ENCODE data around the gene TXNRD1.

The TXNRD1 gene

DNA sequence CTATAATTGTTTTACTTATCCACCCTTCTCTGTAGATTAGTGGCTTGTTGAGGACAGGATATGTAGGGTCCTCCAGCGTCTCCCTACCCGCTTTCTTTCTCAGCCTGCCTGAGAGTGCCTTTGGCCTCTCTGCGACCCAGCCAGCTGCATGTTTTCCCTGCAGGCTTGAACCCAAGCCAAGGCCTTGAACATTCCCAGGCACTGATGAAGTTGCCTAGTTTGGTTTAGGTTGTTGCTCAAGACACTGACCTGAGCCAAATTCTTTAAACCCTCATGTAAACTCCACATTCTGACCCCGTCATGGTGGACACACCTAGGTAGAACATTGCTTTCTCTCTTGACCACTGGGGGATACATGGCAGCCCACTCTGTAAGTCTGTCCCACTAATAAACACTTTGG, 33.4 kb upstream of the TXNRD1 start:
- TF ChIP-seq, protein P1, sequence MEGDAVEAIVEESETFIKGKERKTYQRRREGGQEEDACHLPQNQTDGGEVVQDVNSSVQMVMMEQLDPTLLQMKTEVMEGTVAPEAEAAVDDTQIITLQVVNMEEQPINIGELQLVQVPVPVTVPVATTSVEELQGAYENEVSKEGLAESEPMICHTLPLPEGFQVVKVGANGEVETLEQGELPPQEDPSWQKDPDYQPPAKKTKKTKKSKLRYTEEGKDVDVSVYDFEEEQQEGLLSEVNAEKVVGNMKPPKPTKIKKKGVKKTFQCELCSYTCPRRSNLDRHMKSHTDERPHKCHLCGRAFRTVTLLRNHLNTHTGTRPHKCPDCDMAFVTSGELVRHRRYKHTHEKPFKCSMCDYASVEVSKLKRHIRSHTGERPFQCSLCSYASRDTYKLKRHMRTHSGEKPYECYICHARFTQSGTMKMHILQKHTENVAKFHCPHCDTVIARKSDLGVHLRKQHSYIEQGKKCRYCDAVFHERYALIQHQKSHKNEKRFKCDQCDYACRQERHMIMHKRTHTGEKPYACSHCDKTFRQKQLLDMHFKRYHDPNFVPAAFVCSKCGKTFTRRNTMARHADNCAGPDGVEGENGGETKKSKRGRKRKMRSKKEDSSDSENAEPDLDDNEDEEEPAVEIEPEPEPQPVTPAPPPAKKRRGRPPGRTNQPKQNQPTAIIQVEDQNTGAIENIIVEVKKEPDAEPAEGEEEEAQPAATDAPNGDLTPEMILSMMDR (IDR thresholded peaks at IDR 0.05; ENCODE audit: low read depth, low read length, missing control alignments): no peak
- no peak for DNase-seq (ENCODE audit: low read depth)
- no peak overlapping the region for H3K4me3 ChIP-seq (ENCODE audit: low read depth, low read length)

DNA sequence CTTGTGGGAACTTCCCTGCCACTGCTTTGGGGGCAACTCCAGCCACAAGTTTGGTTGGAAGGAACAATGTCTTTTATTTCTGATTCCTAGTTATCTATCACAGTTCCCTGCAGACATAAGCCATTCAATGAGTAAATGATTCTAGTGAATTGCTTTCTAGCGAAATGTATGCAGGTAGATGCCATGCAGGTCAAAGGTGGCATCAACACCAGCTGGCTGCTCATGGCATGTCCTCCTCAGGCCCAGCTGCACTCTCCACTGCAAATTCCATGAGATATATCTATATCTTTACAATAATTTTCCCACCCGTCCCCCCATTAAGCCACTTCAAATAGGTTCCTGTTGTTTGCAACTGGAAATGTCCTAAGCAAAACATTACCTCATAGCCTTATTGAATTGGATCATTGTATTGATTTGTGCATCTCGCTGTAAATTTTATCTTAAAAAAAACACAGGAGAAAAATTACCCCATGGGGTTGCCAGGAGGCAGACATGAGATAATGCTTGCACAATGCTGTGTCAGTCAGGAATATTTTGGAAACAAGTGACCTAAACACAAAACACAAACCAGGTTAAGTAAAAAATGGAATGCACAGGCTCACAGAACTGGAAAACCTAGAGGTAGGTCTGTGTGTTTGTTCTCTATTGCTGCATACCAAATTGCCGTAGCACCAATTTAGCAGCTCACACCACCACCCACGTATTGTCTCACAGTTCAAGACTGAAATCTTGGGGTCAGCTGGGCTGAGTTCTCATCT, 32.8 kb upstream of the TXNRD1 start:
- TF ChIP-seq, protein P1 (IDR thresholded peaks at IDR 0.05; ENCODE audit: low read depth, low read length, missing control alignments): no peak
- H3K4me3 ChIP-seq (ENCODE audit: low read depth, low read length): no peak overlapping the region
- no peak for DNase-seq (ENCODE audit: low read depth)

DNA sequence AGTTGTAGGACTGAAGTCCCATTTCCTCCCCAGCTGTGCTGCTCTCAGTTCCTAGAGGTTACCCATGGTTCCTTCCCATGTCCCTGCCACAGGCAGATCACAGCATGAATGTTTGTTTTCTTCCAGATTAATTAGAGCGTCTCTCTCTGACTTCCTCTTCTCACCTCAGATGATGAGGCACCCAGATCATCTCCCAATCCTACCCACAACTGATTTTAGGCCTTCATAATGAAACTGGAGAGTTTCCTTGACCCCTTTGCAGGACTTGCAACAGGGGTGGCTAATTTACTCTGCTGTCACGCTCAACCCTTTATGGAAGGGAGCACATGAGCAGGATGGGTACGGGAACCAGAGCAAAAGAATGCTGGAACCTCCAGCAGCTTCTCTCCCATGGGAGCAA, 32.1 kb upstream of the TXNRD1 start:
- H3K4me3 ChIP-seq (ENCODE audit: low read depth, low read length): no peak overlapping the region
- DNase-seq (ENCODE audit: low read depth): no peak
- TF ChIP-seq, protein P1 (IDR thresholded peaks at IDR 0.05; ENCODE audit: low read depth, low read length, missing control alignments): no peak

DNA sequence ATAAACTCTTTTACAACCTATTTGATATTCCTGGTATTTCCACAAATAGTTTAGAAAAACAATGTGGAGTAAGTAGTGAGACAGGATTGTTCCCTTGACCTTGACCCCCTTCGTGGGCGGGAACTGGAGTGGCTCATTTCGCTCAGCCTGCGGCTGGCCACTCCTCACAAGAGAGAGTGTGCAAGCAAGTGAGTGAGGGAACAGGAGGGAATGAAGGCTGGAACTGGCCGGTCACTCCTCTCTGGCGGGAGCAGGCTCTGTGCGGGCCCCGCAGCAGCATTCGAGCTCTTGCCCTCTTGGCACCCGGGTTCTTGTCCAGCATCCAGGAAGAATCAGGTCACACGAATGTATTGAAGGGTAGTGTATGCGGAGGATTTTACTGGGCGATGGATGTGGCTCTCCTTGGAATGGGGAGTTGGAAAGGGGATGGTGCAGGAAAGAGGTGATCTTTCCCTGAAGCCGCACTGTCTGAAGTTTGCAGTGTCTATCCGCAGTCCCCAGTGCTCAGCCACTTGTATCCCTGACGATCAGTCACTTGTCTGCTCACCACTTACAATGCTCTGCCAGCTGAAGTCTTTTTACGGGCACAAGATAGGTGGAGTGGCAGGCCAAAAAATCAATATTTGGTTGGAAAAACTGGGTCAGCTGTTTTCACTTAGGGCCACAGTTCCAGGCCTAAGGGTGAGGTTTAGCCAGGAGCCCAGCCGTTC, 28.0 kb upstream of the TXNRD1 start:
- H3K4me3 ChIP-seq (ENCODE audit: low read depth, low read length): no peak overlapping the region
- DNase-seq (ENCODE audit: low read depth): no peak
- TF ChIP-seq, protein P1 (IDR thresholded peaks at IDR 0.05; ENCODE audit: low read depth, low read length, missing control alignments): no peak

DNA sequence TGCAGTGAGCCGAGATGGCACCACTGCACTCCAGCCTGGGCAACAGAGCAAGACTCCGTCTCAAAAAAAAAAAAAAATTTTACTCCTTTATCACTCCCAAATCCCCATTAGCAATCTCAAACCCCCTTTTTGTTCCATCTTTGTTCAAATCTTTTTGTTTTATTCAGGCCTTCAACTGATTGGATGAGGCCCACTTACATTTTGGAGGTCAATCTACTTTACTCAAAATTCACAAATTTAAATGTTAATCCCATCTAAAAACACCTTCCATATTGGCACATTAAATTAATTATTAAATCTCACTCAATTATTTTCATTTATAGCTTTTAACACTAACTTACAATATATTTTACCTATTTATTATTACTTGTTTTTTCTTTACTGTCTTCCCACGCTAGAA, 27.0 kb upstream of the TXNRD1 start:
- TF ChIP-seq, protein P1 (IDR thresholded peaks at IDR 0.05; ENCODE audit: low read depth, low read length, missing control alignments): no peak
- DNase-seq (ENCODE audit: low read depth): no peak
- H3K4me3 ChIP-seq (ENCODE audit: low read depth, low read length): no peak overlapping the region

DNA sequence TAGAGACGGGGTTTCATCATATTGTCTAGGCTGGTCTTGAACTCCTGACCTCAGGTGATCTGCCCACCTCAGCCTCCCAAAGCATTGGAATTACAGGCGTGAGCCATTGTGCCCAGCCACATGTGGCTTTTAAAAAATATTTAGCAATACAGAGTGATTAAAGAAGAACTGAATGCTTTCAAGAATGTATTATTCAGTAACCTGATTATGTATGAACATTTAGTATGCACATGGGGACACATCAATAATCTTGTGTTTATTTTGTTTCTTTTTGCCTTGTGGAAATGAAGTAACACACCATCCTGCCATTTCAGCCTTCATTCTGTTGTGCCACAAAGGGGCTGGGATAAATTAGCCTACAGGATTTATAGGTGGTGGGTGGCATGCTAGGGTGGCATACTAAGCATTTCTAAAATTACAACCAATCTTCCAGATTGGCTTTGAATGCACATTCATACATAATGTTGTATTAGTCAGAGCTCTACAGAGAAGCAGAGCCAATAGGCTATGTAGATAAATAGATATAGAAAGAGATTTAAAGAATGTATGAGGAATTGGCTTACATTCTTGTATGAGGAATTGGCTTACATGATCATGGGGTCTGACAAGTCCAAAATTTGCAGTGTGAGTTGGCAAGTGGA, 25.5 kb upstream of the TXNRD1 start:
- no peak overlapping the region for H3K4me3 ChIP-seq (ENCODE audit: low read depth, low read length)
- DNase-seq (ENCODE audit: low read depth): no peak
- TF ChIP-seq, protein P1 (IDR thresholded peaks at IDR 0.05; ENCODE audit: low read depth, low read length, missing control alignments): no peak
